Activated T-helper 1 cell treated with anti-CD3 and anti-CD28 coated beads, Interleukin-2, amount 50 U/mL, for 16 hours (primary cell): ENCODE results near the gene PTCRA.

Source experiments
- DNase-seq, 2 donors: peaks; one replicate each; pipeline ENCODE4 v3.0.0-alpha.2; 2020; ENCODE audit warnings: low read depth in 1 of 2, low spot score in 1 of 2

The PTCRA gene

GRCh38 chr6:42970871-42971612 lies 55.2 kb downstream of the PTCRA start:
- DNase-seq: no peak

- no peak for DNase-seq
Observed at GRCh38 chr6:42971746-42972327, 56.0 kb downstream of the PTCRA start.

GRCh38 chr6:42973926-42974325 lies 58.1 kb downstream of the PTCRA start:
- DNase-seq: no peak

GRCh38 chr6:42974919-42975505 lies 59.2 kb downstream of the PTCRA start:
- DNase-seq: no peak
